HG03378 (cell line): ENCODE data around the gene PSPN.
"Not testable (repeated sequence)": the region's sequence is repeated elsewhere in the genome, so short reads cannot be mapped to it uniquely, and the experiment has no call there.

Experiments used
- ATAC-seq: cut with Tn5 transposase; IDR thresholded peaks from one replicate; pipeline ENCODE4 v1.9.1; 2021; ENCODE audit warnings: mild to moderate bottlenecking, moderate library complexity; ENCODE audit not compliant: unreplicated experiment

PSPN gene

GRCh38 chr19:6373813-6374108, 2.0 kb downstream of the PSPN start:
- ATAC-seq: no peak

GRCh38 chr19:6373096-6373812, 2.5 kb downstream of the PSPN start:
- ATAC-seq: peak; percentile 38

- peak; percentile 79 for ATAC-seq
These were observed 3.1 kb downstream of the PSPN start, which contains the start of gene ALKBH7 for GRCh38 chr19:6372594-6373095. TSS of gene ALKBH7 (plus strand) at chr19:6372794. CDS start at chr19:6372821, 27 bp downstream.

- ATAC-seq: no peak
These were observed 11.4 kb downstream of the PSPN start for GRCh38 chr19:6364353-6364752.

GRCh38 chr19:6362351-6362801, 13.4 kb downstream of the PSPN start:
- ATAC-seq: no peak

GRCh38 chr19:6362027-6362350, 13.7 kb downstream of the PSPN start:
- no peak for ATAC-seq

- not testable (repeated sequence) for ATAC-seq
These were observed 14.9 kb downstream of the PSPN start for GRCh38 chr19:6360857-6361216.

GRCh38 chr19:6360445-6360844, 15.3 kb downstream of the PSPN start:
- not testable (repeated sequence) for ATAC-seq

- no peak for ATAC-seq
These were observed 16.0 kb downstream of the PSPN start for GRCh38 chr19:6359568-6360341.

GRCh38 chr19:6358003-6358402, 17.7 kb downstream of the PSPN start:
- no peak for ATAC-seq

- no peak for ATAC-seq
These were observed 18.6 kb downstream of the PSPN start for GRCh38 chr19:6357174-6357573.

GRCh38 chr19:6355321-6356040, 20.3 kb downstream of the PSPN start:
- not testable (repeated sequence) for ATAC-seq

GRCh38 chr19:6354098-6354674, 21.5 kb downstream of the PSPN start:
- ATAC-seq: no peak

GRCh38 chr19:6352381-6353165, 23.2 kb downstream of the PSPN start:
- no peak for ATAC-seq

GRCh38 chr19:6350688-6351087, 25.0 kb downstream of the PSPN start:
- ATAC-seq: no peak

GRCh38 chr19:6349271-6349670, 26.5 kb downstream of the PSPN start:
- not testable (repeated sequence) for ATAC-seq

- ATAC-seq: no peak
These were observed 32.3 kb downstream of the PSPN start for GRCh38 chr19:6343462-6343861.

GRCh38 chr19:6340493-6341201, 35.1 kb downstream of the PSPN start:
- no peak for ATAC-seq

- no peak for ATAC-seq
These were observed 41.0 kb downstream of the PSPN start for GRCh38 chr19:6334490-6335285.
